Heart right ventricle (tissue), 16 donors: Measurements from ENCODE around the gene BPIFB3. TPM values are rescaled to one million over a fixed set of nuclear protein-coding genes. Genes with fewer than 3 reads are reported as not detected.

Experiments
- ATAC-seq, 8 donors: fragments of 200-7000 bp; cut with Tn5 transposase; one replicate each; pipeline ENCODE4 v1.9.1; 2020; ENCODE audit warnings: mild to moderate bottlenecking in 8 of 8, moderate library complexity in 8 of 8, moderate number of reproducible peaks in 1 of 8
- DNase-seq, 2 donors: peaks; one replicate each; pipeline ENCODE4 v3.0.0-alpha.2; 2020
- H3K27ac ChIP-seq, 10 donors: fragments of 200-600 bp; sonication (generic) in 2 of 10; one replicate each; pipeline versions ENCODE4 v1.5.0 to v1.8.0; 2020 to 2022; ENCODE audit warnings: mild to moderate bottlenecking in 3 of 10
- H3K27me3 ChIP-seq, 7 donors: fragments of 200-600 bp; one replicate each; pipeline ENCODE4 v1.8.0; 2021 to 2022; ENCODE audit warnings: mild to moderate bottlenecking in 2 of 7
- H3K36me3 ChIP-seq, 9 donors: fragments of 200-600 bp; sonication (generic) in 1 of 9; one replicate each; pipeline versions ENCODE4 v1.5.0 to v1.8.0; 2020 to 2022; ENCODE audit warnings: mild to moderate bottlenecking in 2 of 9
- H3K4me1 ChIP-seq, 9 donors: fragments of 200-600 bp; sonication (generic) in 1 of 9; one replicate each; pipeline versions ENCODE4 v1.5.0 to v1.8.0; 2020 to 2022; ENCODE audit warnings: mild to moderate bottlenecking in 4 of 9
- H3K4me3 ChIP-seq, 10 donors: fragments of 200-600 bp; sonication (generic) in 2 of 10; one replicate each; pipeline versions ENCODE4 v1.5.0 to v1.8.0; 2020 to 2022; ENCODE audit warnings: mild to moderate bottlenecking in 7 of 10, moderate library complexity in 2 of 10
- H3K9me3 ChIP-seq, 11 donors: fragments of 200-600 bp in 10 of 11; sonication (generic) in 2 of 11; one replicate each; pipeline versions ENCODE4 v1.5.0 to v1.8.0; 2013 to 2022; ENCODE audit warnings: mild to moderate bottlenecking in 2 of 11, control low read depth in 1 of 11, moderate library complexity in 1 of 11
- CTCF ChIP-seq, 9 donors: fragments of 200-600 bp; sonication (generic) in 2 of 9; IDR thresholded peaks; one replicate each; pipeline versions ENCODE4 v1.5.0 to v1.8.0; 2021 to 2022; ENCODE audit warnings: antibody characterized with exemption in 9 of 9, mild to moderate bottlenecking in 5 of 9, moderate library complexity in 1 of 9
- WGBS, 2 donors: extraction: QIAGEN DNeasy Blood & Tissue Kit; methylation state at CpG; one replicate each; pipeline ENCODE4 v1.1.7; 2013; ENCODE audit warnings: inconsistent platforms in 1 of 2; 5-methylcytosine and 5-hydroxymethylcytosine counted together
- intact Hi-C, 10 donors: fragments of 100-400 bp; cut with DNase I; formaldehyde crosslinking; loops; one replicate each; pipeline versions ENCODE4 v1.11.1 to v1.14.2; 2022
- polyA plus RNA-seq, 2 donors: library from polyadenylated mRNA; stranded (reverse); fragments of 200-250 nt; gene quantifications; one replicate each; pipeline ENCODE4 v1.2.3, GENCODE V29; 2013
- total RNA-seq, 10 donors: library from RNA; stranded (reverse); fragmentation: NEBNext Ultra II Directional in 3 of 10; extraction: Animal tissue kit (Norgen Biotek cat#: 25700) in 3 of 10; gene quantifications; one replicate each; pipeline versions ENCODE4 v1.2.1 to v1.2.4, GENCODE V29; 2021 to 2023
- donor health status: Arrhythmogenic right ventricular cardiomyopathy.
- donor health status: ischemic (EF 13 %, LVEDD 7.1; RV severe dilation, severe dysfunction).
- donor health status: healthy with polysubstance abuse.
- donor health status: DM: no; HTN: yes; CAD: no.
- donor health status: DM: no; HTN: no; CAD: no.
- donor health status: ischemic (EF 25% LVEDD 6.9; RV normal size, moderate dysfunction).
- donor health status: ischemic (EF 25% LVEDD 5.7; RV mildly dilated, moderate dysfunction).
- donor health status: healthy.
- donor health status: DM: yes; HTN: yes; CAD: no.
- donor health status: Ischemic cardiomyopathy.
- donor health status: ischemic (EF 35%, LVEDD 5.7; RV mildly dilated, moderate dysfunction).
- donor health status: nonischemic (EF 11% LVEDD 7.7; RV severe dilation, severe dysfunction).
- donor health status: DM: yes; HTN: yes; CAD: no.
- donor health status: PGD.
- donor health status: ischemic (EF 29% LVEDD 5.4; RV normal size, mild dysfunction).
- donor health status: nonischemic (EF 23%, LVEDD 6.1; RV moderate dilation, normal function).

Gene BPIFB3
- total and polyA plus RNA-seq, 12 donors: not detected

GRCh38 chr20:33026072-33026778 lies 27.5 kb upstream of the BPIFB3 start:
- no peaks in the 10 kb centered on the region for H3K4me1 ChIP-seq
- intact Hi-C loops: no loop called here
- no peak for TF ChIP-seq CTCF (IDR thresholded peaks at IDR 0.05)
- H3K4me3 ChIP-seq: no peak overlapping the region
- H3K27me3 ChIP-seq: peaks cover 0 to 16% (median 10%) of the 10 kb centered on the region in 7 donors
- H3K27ac ChIP-seq: no peak overlapping the region
- no peaks in the 10 kb centered on the region for H3K36me3 ChIP-seq
- no peak for ATAC-seq
- WGBS, 2 donors: 64 to 68% methylated on average over 5 of the region's 5 CpGs
- DNase-seq: no peak
- H3K9me3 ChIP-seq: no peaks in the 10 kb centered on the region

GRCh38 chr20:33026779-33027759 lies 26.6 kb upstream of the BPIFB3 start:
- TF ChIP-seq CTCF (IDR thresholded peaks at IDR 0.05): no peak
- peaks cover 0 to 22% (median 10%) of the 10 kb centered on the region in 7 donors for H3K27me3 ChIP-seq
- ATAC-seq: no peak
- 75 to 80% methylated on average over 10 of the region's 10 CpGs for WGBS, 2 donors
- no peak for DNase-seq
- H3K9me3 ChIP-seq: no peaks in the 10 kb centered on the region
- intact Hi-C loops: no loop called here
- no peak overlapping the region for H3K27ac ChIP-seq
- H3K36me3 ChIP-seq: no peaks in the 10 kb centered on the region
- no peak overlapping the region for H3K4me3 ChIP-seq
- H3K4me1 ChIP-seq: no peaks in the 10 kb centered on the region

GRCh38 chr20:33027769-33028751 lies 25.6 kb upstream of the BPIFB3 start:
- Histone ChIP-seq H3K27ac (no peak overlapping the region), H3K4me3 (no peak overlapping the region), H3K36me3 (no peaks in the 10 kb centered on the region), H3K27me3 (peaks cover 0 to 22% (median 8%) of the 10 kb centered on the region in 7 donors), H3K9me3 (no peaks in the 10 kb centered on the region), H3K4me1 (no peaks in the 10 kb centered on the region)
- no peak for DNase-seq
- TF ChIP-seq CTCF (IDR thresholded peaks at IDR 0.05): no peak
- ATAC-seq: no peak
- WGBS, 2 donors: 64 to 86% methylated on average over 12 of the region's 12 CpGs
- intact Hi-C loops: no loop called here
